ENCODE measurements around the gene NTM.

Gene NTM

GRCh38 chr11:131868629-131869507 lies 498.5 kb downstream of the NTM start:
- Mint-ChIP-seq H3K4me3 (no peak overlapping the region), H3K27me3 (no peaks in the 10 kb centered on the region), H3K36me3 (no peaks in the 10 kb centered on the region), H3K4me1 (no peaks in the 10 kb centered on the region), H3K9me3 (peaks cover 5 to 10% of the 10 kb centered on the region in 2 donors), H3K27ac (no peak overlapping the region)
- no peak for DNase-seq
- no peak for ATAC-seq (replicated peaks)

- DNase-seq (no peak), ATAC-seq (replicated peaks) (no peak)
- no peaks in the 10 kb centered on the region for H3K4me1 Mint-ChIP-seq
- no peaks in the 10 kb centered on the region for H3K27me3 Mint-ChIP-seq
- H3K36me3 Mint-ChIP-seq = no peaks in the 10 kb centered on the region
- peaks cover 5 to 10% of the 10 kb centered on the region in 2 donors for H3K9me3 Mint-ChIP-seq
- no peak overlapping the region for H3K4me3 Mint-ChIP-seq
- H3K27ac Mint-ChIP-seq = no peak overlapping the region
Observed at GRCh38 chr11:131870305-131870704, 499.9 kb downstream of the NTM start.

GRCh38 chr11:131871006-131871405 lies 500.6 kb downstream of the NTM start:
- no peaks in the 10 kb centered on the region for H3K36me3 Mint-ChIP-seq
- H3K9me3 Mint-ChIP-seq = peaks cover 1 to 7% of the 10 kb centered on the region in 2 donors
- H3K4me3 Mint-ChIP-seq = no peak overlapping the region
- ATAC-seq (replicated peaks) (no peak), DNase-seq (no peak)
- no peaks in the 10 kb centered on the region for H3K27me3 Mint-ChIP-seq
- no peaks in the 10 kb centered on the region for H3K4me1 Mint-ChIP-seq
- H3K27ac Mint-ChIP-seq = no peak overlapping the region

GRCh38 chr11:131874070-131874469 lies 503.7 kb downstream of the NTM start:
- H3K9me3 Mint-ChIP-seq = peaks cover 0 to 4% of the 10 kb centered on the region in 2 donors
- H3K27me3 Mint-ChIP-seq = no peaks in the 10 kb centered on the region

GRCh38 chr11:131875611-131876010 lies 505.2 kb downstream of the NTM start:
- H3K9me3 Mint-ChIP-seq = peaks cover 0 to 4% of the 10 kb centered on the region in 2 donors
- H3K27ac Mint-ChIP-seq = no peak overlapping the region
- no peak overlapping the region for H3K4me3 Mint-ChIP-seq

More at GRCh38 chr11:131874070-131874469, 503.7 kb downstream of the NTM start:
- H3K4me1 Mint-ChIP-seq = no peaks in the 10 kb centered on the region
- no peak overlapping the region for H3K4me3 Mint-ChIP-seq
- no peaks in the 10 kb centered on the region for H3K36me3 Mint-ChIP-seq
- ATAC-seq (replicated peaks) (no peak), DNase-seq (no peak)
- H3K27ac Mint-ChIP-seq = no peak overlapping the region

GRCh38 chr11:131877246-131877942 lies 507.0 kb downstream of the NTM start:
- H3K4me1 Mint-ChIP-seq = no peaks in the 10 kb centered on the region
- DNase-seq (no peak), ATAC-seq (replicated peaks) (no peak)
- no peaks in the 10 kb centered on the region for H3K27me3 Mint-ChIP-seq
- no peak overlapping the region for H3K4me3 Mint-ChIP-seq
- H3K27ac Mint-ChIP-seq = no peak overlapping the region
- peaks cover 0 to 1% of the 10 kb centered on the region in 2 donors for H3K9me3 Mint-ChIP-seq
- no peaks in the 10 kb centered on the region for H3K36me3 Mint-ChIP-seq

More at GRCh38 chr11:131875611-131876010, 505.2 kb downstream of the NTM start:
- no peaks in the 10 kb centered on the region for H3K27me3 Mint-ChIP-seq
- H3K4me1 Mint-ChIP-seq = no peaks in the 10 kb centered on the region
- ATAC-seq (replicated peaks) (no peak), DNase-seq (no peak)
- H3K36me3 Mint-ChIP-seq = no peaks in the 10 kb centered on the region

GRCh38 chr11:131880316-131880715 lies 509.9 kb downstream of the NTM start:
- no peaks in the 10 kb centered on the region for H3K27me3 Mint-ChIP-seq
- H3K36me3 Mint-ChIP-seq = no peaks in the 10 kb centered on the region
- H3K27ac Mint-ChIP-seq = no peak overlapping the region
- no peak for ATAC-seq (replicated peaks)
- DNase-seq = no peak
- H3K4me1 Mint-ChIP-seq = no peaks in the 10 kb centered on the region
- H3K4me3 Mint-ChIP-seq = no peak overlapping the region
- peaks cover 4 to 6% of the 10 kb centered on the region in 2 donors for H3K9me3 Mint-ChIP-seq

GRCh38 chr11:131880976-131881375 lies 510.6 kb downstream of the NTM start:
- H3K4me1 Mint-ChIP-seq = no peaks in the 10 kb centered on the region

GRCh38 chr11:131883332-131883731 lies 512.9 kb downstream of the NTM start:
- no peak overlapping the region for H3K27ac Mint-ChIP-seq

More at GRCh38 chr11:131880976-131881375, 510.6 kb downstream of the NTM start:
- Mint-ChIP-seq H3K27me3 (no peaks in the 10 kb centered on the region), H3K4me3 (no peak overlapping the region), H3K36me3 (no peaks in the 10 kb centered on the region), H3K9me3 (peaks cover 4 to 6% of the 10 kb centered on the region in 2 donors), H3K27ac (no peak overlapping the region)
- ATAC-seq (replicated peaks) (no peak), DNase-seq (no peak)

GRCh38 chr11:131884461-131885073 lies 514.2 kb downstream of the NTM start:
- ATAC-seq (replicated peaks) (no peak), DNase-seq (no peak)
- Mint-ChIP-seq H3K27ac (no peak overlapping the region), H3K27me3 (no peaks in the 10 kb centered on the region), H3K4me3 (no peak overlapping the region), H3K36me3 (no peaks in the 10 kb centered on the region), H3K4me1 (no peaks in the 10 kb centered on the region), H3K9me3 (peaks cover 4 to 6% of the 10 kb centered on the region in 2 donors)

More at GRCh38 chr11:131883332-131883731, 512.9 kb downstream of the NTM start:
- no peak for DNase-seq
- Mint-ChIP-seq H3K4me1 (no peaks in the 10 kb centered on the region), H3K9me3 (peaks cover 4 to 6% of the 10 kb centered on the region in 2 donors), H3K4me3 (no peak overlapping the region), H3K27me3 (no peaks in the 10 kb centered on the region), H3K36me3 (no peaks in the 10 kb centered on the region)
- ATAC-seq (replicated peaks) = no peak

GRCh38 chr11:131885431-131885830 lies 515.0 kb downstream of the NTM start:
- DNase-seq (no peak), ATAC-seq (replicated peaks) (no peak)
- Mint-ChIP-seq H3K4me3 (no peak overlapping the region), H3K27ac (no peak overlapping the region), H3K27me3 (no peaks in the 10 kb centered on the region), H3K36me3 (no peaks in the 10 kb centered on the region), H3K9me3 (peaks cover 4 to 6% of the 10 kb centered on the region in 2 donors), H3K4me1 (no peaks in the 10 kb centered on the region)

- Mint-ChIP-seq H3K27me3 (no peaks in the 10 kb centered on the region), H3K4me1 (no peaks in the 10 kb centered on the region), H3K27ac (no peak overlapping the region), H3K9me3 (peaks cover 4 to 6% of the 10 kb centered on the region in 2 donors), H3K36me3 (no peaks in the 10 kb centered on the region), H3K4me3 (no peak overlapping the region)
- ATAC-seq (replicated peaks) (no peak), DNase-seq (no peak)
Observed at GRCh38 chr11:131886201-131886600, 515.8 kb downstream of the NTM start.

GRCh38 chr11:131888230-131888855 lies 517.9 kb downstream of the NTM start:
- Mint-ChIP-seq H3K4me1 (no peaks in the 10 kb centered on the region), H3K27me3 (no peaks in the 10 kb centered on the region), H3K4me3 (no peak overlapping the region), H3K27ac (no peak overlapping the region), H3K36me3 (no peaks in the 10 kb centered on the region), H3K9me3 (peaks cover 4 to 9% of the 10 kb centered on the region in 2 donors)
- no peak for ATAC-seq (replicated peaks)
- no peak for DNase-seq

- H3K9me3 Mint-ChIP-seq = peaks cover 4 to 10% of the 10 kb centered on the region in 2 donors
- H3K4me1 Mint-ChIP-seq = no peaks in the 10 kb centered on the region
- ATAC-seq (replicated peaks) (no peak), DNase-seq (no peak)
- no peaks in the 10 kb centered on the region for H3K36me3 Mint-ChIP-seq
- no peaks in the 10 kb centered on the region for H3K27me3 Mint-ChIP-seq
- no peak overlapping the region for H3K27ac Mint-ChIP-seq
- H3K4me3 Mint-ChIP-seq = no peak overlapping the region
Observed at GRCh38 chr11:131889146-131889577, 518.7 kb downstream of the NTM start.
